ENCODE measurements around the gene RPS6KA4. TPM values are rescaled to one million over a fixed set of nuclear protein-coding genes. Genes with fewer than 3 reads are reported as not detected.

Gene RPS6KA4
- total and polyA plus RNA-seq, 2 of the 13 experiments (the other 11 are each of a cell fraction or from before 2014, with no cell fraction given), result 8.9 to 14.2 TPM

GRCh38 chr11:64400667-64401066, 41.7 kb downstream of the RPS6KA4 start (continued):
- no peak for TF ChIP-seq PREB (CRISPR knock-in tag; IDR thresholded peaks at IDR 0.05)
- no peak for TF ChIP-seq PAWR (CRISPR knock-in tag; IDR thresholded peaks at IDR 0.05; ENCODE audit: borderline replicate concordance)
- TF ChIP-seq POLR2A (IDR thresholded peaks at IDR 0.05; ENCODE audit: insufficient read depth in 1 of 2, low read depth in 2 of 2, low read length in 2 of 2), result no peak
- no peak for TF ChIP-seq ZBTB21 (CRISPR knock-in tag; IDR thresholded peaks at IDR 0.05)
- no peak for TF ChIP-seq ESRRA (CRISPR knock-in tag; IDR thresholded peaks at IDR 0.05; ENCODE audit: low read depth)
- no peak for TF ChIP-seq ATF7-NPFF (CRISPR knock-in tag; IDR thresholded peaks at IDR 0.05; ENCODE audit: low read depth)

- ATAC-seq, result no peak
- TF ChIP-seq ZNF614 (CRISPR knock-in tag; IDR thresholded peaks at IDR 0.05; ENCODE audit: borderline replicate concordance) (no peak), MAFF (IDR thresholded peaks at IDR 0.05; ENCODE audit: low read depth, low read length) (peak; percentile 50), MAFK (conservative IDR thresholded peaks at IDR 0.05 in 1 of 2, IDR thresholded peaks at IDR 0.05 in 1 of 2; ENCODE audit: low read length in 2 of 2) (peak; percentile 21 to 68; a peak in 2 of 4 replicates), PAXIP1 (CRISPR knock-in tag; conservative IDR thresholded peaks at IDR 0.05) (no peak), ONECUT2 (CRISPR knock-in tag; IDR thresholded peaks at IDR 0.05) (no peak), ZNF576 (CRISPR knock-in tag; IDR thresholded peaks at IDR 0.05) (no peak), ZNF101 (CRISPR knock-in tag; IDR thresholded peaks at IDR 0.05; ENCODE audit: borderline replicate concordance, low read depth) (no peak), KLF11 (CRISPR knock-in tag; IDR thresholded peaks at IDR 0.05) (no peak), ZFAT (CRISPR knock-in tag; conservative IDR thresholded peaks at IDR 0.05) (no peak), KAT2B (IDR thresholded peaks at IDR 0.05; ENCODE audit: borderline replicate concordance, low read depth, low read length) (no peak)
- TF ChIP-seq, protein P1, sequence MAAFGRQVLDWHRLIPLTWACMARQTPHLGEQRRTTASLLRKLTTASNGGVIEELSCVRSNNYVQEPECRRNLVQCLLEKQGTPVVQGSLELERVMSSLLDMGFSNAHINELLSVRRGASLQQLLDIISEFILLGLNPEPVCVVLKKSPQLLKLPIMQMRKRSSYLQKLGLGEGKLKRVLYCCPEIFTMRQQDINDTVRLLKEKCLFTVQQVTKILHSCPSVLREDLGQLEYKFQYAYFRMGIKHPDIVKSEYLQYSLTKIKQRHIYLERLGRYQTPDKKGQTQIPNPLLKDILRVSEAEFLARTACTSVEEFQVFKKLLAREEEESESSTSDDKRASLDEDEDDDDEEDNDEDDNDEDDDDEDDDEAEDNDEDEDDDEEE (CRISPR knock-in tag; IDR thresholded peaks at IDR 0.05), result no peak
Observed at GRCh38 chr11:64401775-64402174, 42.8 kb downstream of the RPS6KA4 start.

More at GRCh38 chr11:64401775-64402174, 42.8 kb downstream of the RPS6KA4 start:
- H3K27me3 ChIP-seq (ENCODE audit: control insufficient read depth in 1 of 2, insufficient read depth in 2 of 2, low read length in 2 of 2), result peaks cover 4 to 25% of the 10 kb centered on the region in 2 experiments; a peak in 3 of 5 replicates
- ChIA-PET POLR2A (no interaction called here), CTCF (ENCODE audit: low intra/inter-chr PET ratio, low total read pairs) (no interaction called here)
- no peaks in the 10 kb centered on the region for H4K20me1 ChIP-seq (ENCODE audit: insufficient read depth, low read length)
- FAIRE-seq (no peak), DNase-seq (ENCODE audit: low spot score) (no peak)
- H3K4me1 ChIP-seq (ENCODE audit: insufficient read depth, low read length), result no peaks in the 10 kb centered on the region
- H3K4me3 ChIP-seq (replicated peaks in 1 of 3; ENCODE audit: insufficient read depth in 1 of 3, low read depth in 2 of 3, low read length in 3 of 3), result no peak overlapping the region
- H3K9ac ChIP-seq (ENCODE audit: insufficient read depth, low read depth, low read length), result no peak overlapping the region
- H3K79me2 ChIP-seq (ENCODE audit: insufficient read depth, low read length), result no peaks in the 10 kb centered on the region
- intact Hi-C loops (cut with micrococcal nuclease; ENCODE audit: unreplicated experiment) (no loop called here), in situ Hi-C loops (cut with HindIII; ENCODE audit: extremely low pct_ligation_motif_present, low pct_unique_long_range_greater_than_20kb) (no loop called here)
- no TSS peak for BruUV-seq (replicated peaks)
- no peak overlapping the region for H3K27ac ChIP-seq (ENCODE audit: extremely low read length, insufficient read depth, low read length)
- H2AFZ ChIP-seq (ENCODE audit: low read length), result no peak overlapping the region
- no peaks in the 10 kb centered on the region for H3K9me3 ChIP-seq (ENCODE audit: low read length)
- no peak overlapping the region for H3K4me2 ChIP-seq (ENCODE audit: low read depth, low read length)
- WGBS (ENCODE audit: low lambda C conversion rate), result 24% methylated on average over 7 of the region's 7 CpGs
- no peaks in the 10 kb centered on the region for H3K36me3 ChIP-seq (replicated peaks in 1 of 2; ENCODE audit: control insufficient read depth in 1 of 2, insufficient read depth in 2 of 2, low read length in 2 of 2)
